NCI-H1105 treated with DMSO at 0.1 percent for 48 hours (cell line): ENCODE measurements around the gene PDHB.
A peak's percentile ranks its signal among the peaks of the same experiment; 100 is the strongest.
"Not testable (repeated sequence)": the region's sequence is repeated elsewhere in the genome, so short reads cannot be mapped to it uniquely, and the experiment has no call there.

Source experiments
- DNase-seq: peaks from one replicate; lab custom pipeline; 2025; lab: John Stamatoyannopoulos, UW

PDHB gene

DNA sequence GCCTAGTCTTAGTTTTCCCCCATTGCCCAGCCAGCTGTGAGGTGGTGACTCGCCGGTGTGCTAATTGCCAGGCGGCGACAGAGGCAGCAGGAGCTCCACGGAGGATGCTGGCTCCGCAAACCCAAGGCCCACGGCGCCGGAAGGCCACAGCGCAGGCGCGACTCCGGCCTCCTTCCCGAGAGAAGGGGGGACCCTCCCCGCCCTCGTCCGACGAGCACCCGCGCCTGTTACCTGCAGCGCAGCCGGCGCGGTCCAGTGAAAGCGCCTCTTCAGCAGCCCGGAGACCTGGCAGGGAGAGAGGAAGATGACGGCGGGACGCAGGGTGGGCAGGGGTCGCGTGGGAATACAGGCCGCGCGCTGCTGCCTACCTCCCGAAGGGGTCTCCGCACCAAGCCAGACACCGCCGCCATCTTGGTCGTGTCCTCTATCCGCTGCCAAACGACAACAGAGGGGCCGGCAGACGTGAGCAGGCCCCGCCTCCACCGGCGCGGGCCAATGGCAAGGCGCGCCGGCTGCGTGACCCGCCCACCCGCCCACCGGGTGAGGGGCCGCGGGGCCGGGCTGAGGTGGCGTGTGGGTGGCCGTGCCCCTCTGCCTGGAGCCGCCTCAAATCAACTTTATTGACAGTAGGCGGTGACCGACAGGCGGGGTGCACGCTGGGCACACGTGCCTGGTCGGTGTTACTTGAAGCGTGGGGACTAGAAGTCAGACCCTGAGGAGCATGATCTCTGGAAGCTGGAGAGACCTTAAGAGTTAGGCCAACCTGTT, at the start of gene PDHB:
Gene PDHB, minus strand, starts transcription at position 433 of the 768 bp plus-strand sequence. Its CDS starts 23 bp downstream, at position 410.
- DNase-seq: peak; percentile 79

DNA sequence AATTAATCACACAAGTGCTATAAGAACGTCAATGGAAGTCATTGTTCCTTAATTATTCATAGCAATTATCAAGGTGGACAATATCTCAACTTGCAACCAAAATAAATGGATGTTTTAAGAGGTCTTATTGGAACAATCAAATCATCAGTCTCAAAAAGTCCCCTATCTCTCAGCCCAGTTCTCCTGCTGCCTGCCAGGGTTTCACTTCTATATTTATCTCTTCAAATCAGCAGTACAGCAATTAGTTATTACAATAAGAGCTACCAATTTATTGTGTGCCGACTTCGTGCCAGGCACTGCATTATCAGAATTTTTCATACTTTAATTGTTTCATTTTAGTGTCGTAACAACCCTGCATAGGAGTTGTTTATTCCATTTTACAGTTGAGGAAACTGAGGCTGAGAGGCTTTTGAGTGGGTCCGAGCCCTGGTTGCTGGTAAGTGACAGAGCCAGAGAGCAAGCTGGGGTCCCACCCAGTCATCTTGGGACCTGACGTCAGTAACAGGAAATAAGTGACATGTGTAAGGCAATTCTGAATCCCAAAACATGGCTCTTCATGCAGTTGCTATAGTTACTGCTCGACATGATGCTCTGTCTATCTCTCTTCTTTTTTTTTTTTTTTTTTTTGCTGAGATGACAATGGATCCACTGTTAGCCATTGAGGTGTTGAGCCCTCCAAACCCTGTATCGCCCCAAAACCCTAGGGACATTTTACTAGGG, 49.4 kb upstream of the PDHB start:
- DNase-seq: peak; percentile 27

DNA sequence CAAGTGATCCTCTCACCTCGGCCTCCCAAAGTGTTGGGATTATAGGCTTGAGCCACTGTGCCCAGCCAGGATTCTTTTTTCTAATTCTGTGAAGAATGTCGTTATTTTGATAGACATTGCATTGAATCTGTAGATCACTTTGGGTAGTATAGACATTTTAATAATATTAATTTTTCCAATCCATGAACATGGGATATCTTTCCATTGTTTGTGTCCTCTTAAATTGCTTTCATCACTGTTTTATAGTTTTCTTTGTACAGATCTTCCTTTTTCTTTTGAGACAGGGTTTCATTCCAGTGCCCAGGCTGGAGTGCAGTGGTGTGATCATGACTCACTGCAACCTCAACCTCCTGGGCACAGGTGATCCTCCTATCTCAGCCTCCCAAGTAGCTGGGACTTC, 46.7 kb upstream of the PDHB start:
- DNase-seq: no peak

DNA sequence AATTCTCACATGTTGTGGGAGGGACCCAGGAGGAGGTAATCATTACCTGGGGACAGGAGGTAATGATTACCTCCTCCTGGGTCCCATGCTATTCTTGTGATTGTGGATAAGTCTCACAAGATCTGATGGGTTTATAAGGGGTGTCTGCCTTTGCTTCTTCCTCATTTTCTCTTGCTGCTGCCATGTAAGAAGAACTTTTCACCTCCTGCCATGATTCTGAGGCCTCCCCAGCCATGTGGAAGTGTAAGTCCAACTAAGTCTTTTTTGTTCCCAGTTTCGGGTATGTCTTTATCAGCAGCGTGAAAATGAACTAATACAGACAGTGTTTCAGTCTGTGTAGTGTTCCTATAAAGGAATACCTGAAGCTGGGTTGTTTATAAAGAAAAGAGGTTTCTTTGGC, 45.1 kb upstream of the PDHB start:
- DNase-seq: no peak

DNA sequence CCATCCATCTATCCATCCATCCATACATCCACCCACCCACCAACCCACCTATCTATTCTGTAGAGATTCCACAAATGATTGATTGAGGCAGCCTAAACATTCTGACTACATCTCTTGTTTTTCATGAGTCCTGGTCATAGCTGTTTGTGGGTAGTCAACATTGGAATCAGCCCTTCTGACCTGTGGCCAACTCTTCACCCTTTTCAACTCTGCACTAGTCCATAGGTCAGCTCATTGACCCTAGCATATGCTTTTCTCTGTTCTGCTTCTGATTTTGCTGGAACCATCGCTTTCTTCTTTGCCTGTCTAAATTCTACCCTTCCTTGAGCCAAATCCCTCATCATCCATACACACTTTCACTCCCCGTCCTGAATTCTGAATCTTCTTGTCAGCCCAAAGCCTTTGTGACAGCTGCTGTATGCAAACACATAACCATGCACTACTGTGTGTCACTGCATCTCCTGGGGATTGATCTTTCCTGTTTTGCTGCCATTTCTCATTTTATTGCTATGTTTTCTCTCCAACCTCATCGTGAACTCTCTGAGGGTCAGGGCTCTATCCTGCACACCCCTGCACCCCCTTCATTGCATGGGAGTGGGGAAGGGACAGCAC, 41.4 kb upstream of the PDHB start:
- DNase-seq: no peak

DNA sequence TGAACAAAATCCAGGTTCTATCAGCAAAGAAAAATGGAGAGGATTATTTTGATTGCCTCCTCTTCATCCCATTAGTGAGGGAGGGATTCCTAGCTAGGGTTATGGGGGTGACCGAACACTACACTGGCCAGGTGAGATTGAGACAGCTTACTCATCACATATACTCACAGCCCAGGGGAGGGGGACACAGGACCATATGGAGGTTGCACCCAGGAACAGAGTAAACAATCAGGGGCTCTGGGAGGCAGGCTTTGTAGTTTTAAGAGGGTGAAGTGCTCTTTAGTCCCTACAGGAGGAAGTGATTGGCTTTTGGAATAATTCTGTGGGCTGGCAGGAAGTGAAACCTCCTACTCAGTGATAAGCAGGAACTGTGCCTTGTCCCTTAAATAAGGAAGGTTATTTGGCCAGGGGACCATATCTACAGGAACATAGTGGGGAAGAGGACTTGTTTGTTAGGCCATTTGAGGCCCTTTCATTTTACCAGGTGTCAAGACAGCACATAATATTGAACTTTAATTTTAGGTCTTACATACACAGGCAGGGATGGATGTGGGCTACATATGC, 40.8 kb upstream of the PDHB start:
- DNase-seq: no peak

DNA sequence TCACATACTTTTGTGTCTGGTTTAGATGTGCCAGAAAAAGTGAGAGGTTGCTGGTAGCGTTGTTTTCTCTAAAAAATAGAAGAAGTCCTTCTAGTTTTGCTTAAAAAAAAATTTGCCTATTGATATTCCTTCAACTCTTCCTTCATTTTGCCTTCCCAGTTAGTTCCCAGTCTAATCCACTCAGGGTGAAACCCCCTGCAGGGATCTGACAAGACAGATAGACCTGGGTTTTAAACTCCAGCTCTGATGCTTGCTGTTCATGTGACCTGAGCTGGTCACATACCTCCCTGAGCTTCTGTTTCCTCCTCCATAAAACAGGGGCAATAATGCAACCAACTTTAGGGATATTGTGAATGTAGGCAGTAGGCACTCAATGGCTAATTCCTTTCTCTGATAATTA, 39.6 kb upstream of the PDHB start:
- no peak for DNase-seq

DNA sequence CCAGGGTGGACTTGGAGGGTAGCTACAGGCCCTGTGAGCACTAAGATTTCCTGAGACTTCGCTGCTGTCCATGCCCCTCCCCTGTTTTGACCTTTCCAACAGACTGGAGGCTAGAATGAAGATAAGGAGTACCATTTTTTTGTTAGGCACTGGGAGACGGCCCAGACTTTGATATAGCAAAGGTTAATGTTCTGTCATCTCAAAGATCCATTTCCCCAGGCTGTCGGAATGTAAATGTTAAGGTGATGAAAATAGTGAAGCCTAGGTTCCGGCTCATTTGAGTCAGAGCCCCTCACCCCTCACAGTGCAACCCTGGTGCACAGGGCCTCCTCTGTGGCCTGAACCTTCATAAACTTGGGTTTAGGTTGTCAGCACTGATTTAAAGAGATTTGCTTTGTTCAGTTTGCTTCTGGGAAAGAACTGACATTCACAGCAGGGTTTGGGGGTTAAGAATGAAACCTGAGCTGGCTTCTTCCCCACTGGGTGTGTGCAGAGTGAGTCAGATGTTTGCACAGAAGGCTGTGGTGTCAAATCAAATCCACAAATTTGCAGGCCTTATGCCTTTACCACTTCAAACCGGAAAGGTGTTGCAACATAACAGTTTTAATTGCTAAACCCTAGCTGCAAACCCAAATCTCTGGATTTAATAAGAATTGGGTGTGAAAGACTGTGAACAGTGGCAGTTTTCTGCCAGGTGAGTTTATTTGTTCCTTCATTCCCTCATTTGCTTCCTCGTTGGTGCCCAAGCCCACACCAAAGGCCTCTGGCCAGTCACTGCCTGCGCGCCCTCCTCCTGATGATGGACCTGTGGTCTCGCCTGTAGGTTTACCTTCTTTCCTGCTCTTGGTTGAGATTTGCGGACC, 37.6 kb upstream of the PDHB start:
- peak; percentile 2 for DNase-seq

DNA sequence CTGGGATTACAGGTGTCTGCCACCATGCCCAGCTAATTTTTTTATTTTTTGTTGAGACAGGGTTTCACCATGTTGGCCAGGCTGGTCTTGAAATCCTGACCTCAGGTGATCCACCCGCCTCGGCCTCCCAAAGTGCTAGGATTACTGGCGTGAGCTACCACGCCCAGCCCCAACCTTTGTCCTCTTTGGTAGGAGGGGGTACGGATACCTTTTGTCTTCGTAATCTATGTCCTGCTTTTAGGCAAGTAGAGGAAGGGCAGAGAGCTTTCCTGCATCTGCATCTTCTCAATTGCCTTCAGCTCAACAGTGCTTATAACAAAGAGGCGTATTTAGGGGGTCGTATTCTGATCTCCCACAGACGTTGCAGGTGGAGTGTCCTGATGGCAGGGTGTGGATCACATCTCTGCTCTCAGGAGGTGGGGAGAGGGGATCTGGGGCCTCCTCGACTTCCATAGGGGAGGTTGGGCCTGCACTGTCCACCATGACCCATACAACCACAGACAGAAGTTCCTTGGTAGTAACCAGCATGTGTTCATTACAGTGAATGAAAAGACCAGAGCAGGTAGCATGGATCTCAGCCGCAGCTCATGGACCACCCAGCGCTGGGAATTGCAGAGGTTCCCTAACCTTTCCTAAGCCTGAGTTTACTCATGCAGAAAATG, 36.9 kb upstream of the PDHB start:
- DNase-seq: no peak

DNA sequence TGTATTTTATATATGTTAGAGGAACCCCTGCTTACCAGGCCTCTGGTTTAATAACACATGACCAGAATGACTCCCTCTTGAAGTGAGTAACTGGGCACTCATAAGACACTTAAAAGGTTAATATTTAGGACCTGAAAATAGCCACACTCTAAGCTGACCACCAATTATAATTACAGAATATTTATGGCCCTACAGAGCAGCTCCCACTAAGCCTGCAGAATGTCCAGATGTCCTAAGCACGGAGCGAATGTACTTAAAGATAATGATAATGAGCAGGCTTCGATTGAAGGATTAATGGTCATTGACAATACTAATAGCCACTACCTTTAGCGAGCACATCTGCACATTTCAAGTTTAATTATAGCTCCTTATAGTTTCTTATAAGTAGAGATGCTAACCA, 35.5 kb upstream of the PDHB start:
- DNase-seq: no peak

DNA sequence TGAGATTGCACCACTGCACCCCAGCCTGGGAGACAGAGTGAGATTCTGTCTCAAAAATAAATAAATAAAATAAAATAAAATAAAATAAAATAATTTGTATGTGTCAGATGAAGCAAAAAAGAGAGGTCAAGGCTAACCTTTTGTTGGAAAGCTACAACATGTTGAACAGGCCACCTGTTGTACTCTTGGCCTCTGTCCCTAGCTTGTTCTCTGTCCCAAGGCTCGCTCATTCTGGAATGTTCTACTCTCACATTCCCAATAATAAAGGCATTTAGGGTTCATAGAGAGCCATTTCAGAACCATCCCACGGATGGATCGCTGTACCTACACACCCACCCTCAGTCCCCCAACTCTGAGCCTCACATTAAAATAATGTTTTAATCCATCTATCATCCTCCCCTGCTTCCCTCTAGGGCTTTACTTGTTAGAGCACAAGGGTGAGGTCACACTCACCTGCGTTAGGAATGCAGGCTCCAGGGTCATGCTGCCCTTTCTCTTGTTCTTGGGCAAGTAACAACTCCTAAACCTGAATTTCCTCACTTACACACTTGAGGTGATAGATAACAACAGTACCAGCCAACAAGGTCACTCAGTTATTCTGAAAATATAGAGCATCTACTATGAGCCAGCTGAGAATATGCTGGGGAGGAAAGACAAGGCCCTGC, 33.4 kb upstream of the PDHB start:
- no peak for DNase-seq

DNA sequence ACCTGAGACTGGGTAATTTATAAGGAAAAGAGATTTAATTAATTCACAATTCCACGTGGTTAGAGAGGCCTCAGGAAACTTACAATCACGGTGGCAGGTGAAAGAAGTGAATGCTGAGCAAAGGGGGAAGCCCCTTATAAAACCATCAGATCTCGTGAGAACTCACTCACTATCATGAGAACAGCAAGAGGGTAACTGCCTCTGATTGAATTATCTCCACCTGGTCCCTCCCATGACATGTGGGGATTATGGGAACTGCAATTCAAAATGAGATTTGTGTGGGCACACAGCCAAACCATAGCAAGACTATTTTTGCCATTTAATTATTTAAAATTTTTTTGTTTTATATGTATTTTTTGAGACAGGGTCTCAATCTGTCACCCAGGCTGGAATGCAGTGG, 31.2 kb upstream of the PDHB start:
- DNase-seq: no peak

DNA sequence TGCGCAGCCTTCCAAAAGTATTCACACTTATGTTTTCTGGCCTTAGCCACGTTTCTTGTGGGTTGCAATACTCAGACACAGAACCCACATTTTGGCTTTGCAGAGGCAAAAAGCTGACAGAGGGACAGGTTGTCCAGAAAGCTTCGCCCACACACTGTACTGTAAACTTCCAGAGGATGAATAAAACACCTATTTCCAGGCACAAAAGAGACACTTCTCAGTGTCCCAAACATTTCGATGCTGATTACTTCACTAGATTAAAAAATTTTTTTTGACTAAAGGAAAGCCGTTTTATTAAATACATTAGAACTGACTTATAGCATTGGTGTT, 30.3 kb upstream of the PDHB start:
- no peak for DNase-seq

DNA sequence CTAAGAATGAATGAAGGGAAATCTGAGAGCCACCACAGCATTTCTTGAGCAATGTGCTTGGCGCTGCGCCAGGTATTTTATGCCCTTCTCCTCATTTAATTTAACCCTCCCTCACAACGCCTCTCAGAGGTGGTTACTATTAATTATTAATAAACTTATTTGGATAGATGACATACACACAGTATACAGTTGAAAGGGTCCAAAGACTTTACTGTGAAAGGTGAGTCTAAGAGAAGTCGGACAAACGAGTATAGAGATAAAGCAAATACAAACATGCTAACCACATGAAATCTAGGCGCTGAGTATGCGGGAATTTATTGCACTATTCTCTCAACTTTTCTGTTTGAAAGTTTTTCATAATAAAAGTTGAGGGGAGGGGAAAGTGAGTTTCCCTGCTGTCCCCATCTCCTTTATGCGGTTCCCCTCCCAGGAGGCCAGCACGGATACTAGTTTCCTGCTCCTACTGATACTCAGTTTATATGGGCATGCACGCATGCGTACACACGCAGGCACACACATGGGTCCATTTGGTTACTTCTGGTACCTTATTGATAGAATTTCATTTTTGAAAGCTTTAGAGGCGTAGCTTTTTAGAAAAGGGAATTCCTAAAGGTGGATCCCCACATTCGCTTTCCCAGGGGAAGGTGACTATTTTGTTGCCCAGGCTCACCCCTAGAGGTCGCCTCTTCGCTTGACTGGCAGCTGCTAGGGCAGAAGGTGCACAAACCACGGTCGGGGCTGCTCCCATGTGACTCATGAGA, 29.7 kb upstream of the PDHB start:
- peak; percentile 10 for DNase-seq

DNA sequence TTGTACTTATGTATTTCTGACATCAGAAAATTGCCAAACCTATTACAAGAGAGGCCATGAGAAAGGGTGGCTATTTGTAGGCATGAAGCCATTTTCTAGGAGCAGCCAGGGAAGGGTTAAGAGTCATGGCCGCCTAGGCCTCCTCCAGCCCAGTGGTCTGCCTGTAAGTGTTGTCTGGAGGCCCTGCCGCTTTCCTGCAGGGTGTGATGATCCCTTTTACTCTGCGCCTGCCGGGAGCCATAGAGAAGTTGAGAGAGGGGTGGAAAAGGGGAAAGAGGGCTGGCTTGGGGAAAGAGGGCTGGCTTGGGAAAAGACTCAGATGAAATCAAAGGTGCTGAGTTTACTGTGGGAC, 29.2 kb upstream of the PDHB start:
- DNase-seq: no peak

DNA sequence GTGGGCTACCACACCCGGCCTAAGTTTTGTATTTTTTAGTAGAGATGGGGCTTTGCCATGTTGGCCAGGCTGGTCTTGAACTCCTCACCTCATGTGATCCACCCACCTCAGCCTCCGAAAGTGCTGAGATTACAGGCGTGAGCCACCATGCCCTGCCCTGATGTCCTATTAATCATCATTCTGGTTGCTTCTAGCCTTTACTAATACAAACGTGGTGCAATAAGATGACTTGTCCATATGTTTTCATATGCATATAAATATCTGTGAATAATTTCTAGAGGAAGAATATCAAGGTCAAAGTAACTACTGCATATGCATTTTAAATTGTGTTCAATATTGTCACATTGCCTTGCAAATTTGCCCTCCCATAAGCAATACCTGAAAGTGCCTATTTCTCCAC, 25.5 kb upstream of the PDHB start:
- no peak for DNase-seq

DNA sequence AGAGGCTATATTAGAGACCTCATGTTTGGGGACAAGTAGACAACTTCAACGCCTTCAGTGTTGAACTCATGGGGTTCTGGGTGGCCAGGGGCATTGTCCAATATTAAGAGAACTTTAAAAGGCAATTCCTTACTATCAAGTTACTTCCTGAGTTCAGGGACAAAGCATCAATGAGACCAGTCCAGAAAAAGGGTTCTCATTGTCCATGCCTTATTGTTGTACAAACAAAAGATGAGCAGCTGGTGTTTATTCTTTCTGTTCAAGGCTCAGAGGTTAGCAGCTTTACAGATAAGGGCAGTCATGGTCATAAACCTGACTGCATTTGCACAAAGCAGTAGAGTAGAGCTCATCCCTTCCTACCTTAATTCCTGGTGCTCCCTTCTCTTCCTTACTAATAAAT, 18.5 kb upstream of the PDHB start:
- DNase-seq: no peak

DNA sequence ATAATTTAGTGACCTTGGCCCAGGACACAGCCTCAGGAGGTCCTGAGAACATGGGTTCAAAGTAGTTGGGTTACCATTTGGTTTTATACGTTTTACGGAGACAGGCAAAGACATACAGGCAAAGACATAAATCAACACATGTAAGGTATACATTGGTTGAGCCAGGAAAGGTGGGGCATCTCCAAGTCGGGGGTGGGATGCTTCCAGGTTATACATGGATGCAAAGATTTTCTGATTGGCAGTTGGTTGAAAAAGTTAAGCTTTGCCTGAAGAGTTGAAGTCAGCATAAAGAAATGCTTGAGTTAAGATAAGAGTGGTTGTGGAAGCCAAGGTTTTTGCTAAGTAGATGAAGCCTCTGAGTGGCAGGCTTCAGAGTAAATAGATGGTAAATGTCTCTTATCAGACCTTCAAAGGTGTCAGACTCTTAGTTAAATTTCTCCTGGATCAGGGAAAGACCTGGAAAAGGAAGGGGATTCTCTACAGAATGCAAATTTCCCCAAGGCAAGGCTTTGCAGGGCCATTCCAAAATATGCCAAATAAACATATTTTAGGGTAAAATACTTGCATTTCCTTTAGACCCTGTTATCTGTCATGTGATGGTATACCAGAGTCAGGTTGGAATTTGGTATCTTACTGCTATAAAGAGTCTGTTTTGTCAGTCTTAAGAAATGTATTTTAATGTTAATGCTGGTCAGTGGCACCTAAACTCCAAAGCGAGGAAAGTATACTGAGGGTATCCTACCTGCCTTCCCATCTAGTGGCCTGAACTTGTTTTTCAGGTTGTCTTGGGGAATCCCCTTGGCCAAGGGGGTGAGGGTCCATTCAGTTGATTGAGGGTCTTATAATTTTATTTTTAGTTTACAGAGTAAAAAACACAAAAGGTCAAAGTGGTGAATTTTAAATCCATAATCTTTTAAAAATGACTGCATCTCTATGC, 8.2 kb upstream of the PDHB start:
- no peak for DNase-seq

DNA sequence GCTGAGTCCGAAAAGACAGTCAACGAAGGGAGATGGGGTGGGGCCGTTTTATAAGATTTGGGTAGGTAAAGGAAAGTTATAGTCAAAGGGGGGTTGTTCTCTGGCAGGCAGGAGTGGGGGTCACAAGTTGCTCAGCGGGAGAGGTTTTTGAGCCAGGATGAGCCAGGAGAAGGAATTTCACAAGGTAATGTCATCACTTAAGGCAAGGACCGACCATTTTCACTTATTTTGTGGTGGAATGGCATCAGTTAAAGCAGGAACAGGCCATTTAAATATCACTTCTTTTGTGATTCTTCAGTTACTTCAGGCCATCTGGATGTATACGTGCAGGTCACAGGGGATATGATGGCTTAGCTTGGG, 7.3 kb upstream of the PDHB start:
- not testable (repeated sequence) for DNase-seq
